ENCODE data around the gene SNURF.

DNA sequence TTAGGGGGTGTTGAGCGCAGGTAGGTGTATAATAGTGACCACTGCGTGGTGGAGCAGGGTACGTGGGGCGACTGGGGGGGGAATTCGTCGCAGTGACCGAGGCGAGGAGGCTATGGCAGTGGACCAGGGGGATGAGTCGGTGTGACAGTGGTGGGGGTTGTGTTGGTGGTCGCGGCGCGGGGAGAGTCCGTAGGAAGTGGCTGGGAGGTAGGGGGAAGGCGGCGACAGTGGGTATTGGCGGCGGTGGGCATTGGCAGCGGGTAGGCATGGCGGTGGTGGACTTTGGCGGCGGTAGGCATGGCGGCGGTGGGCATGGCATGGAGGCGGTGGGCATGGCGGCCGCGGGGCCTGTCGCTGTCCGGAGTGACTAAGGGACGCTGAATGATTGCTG, 739 bp downstream of the SNURF start:
- TF ChIP-seq, protein P1, sequence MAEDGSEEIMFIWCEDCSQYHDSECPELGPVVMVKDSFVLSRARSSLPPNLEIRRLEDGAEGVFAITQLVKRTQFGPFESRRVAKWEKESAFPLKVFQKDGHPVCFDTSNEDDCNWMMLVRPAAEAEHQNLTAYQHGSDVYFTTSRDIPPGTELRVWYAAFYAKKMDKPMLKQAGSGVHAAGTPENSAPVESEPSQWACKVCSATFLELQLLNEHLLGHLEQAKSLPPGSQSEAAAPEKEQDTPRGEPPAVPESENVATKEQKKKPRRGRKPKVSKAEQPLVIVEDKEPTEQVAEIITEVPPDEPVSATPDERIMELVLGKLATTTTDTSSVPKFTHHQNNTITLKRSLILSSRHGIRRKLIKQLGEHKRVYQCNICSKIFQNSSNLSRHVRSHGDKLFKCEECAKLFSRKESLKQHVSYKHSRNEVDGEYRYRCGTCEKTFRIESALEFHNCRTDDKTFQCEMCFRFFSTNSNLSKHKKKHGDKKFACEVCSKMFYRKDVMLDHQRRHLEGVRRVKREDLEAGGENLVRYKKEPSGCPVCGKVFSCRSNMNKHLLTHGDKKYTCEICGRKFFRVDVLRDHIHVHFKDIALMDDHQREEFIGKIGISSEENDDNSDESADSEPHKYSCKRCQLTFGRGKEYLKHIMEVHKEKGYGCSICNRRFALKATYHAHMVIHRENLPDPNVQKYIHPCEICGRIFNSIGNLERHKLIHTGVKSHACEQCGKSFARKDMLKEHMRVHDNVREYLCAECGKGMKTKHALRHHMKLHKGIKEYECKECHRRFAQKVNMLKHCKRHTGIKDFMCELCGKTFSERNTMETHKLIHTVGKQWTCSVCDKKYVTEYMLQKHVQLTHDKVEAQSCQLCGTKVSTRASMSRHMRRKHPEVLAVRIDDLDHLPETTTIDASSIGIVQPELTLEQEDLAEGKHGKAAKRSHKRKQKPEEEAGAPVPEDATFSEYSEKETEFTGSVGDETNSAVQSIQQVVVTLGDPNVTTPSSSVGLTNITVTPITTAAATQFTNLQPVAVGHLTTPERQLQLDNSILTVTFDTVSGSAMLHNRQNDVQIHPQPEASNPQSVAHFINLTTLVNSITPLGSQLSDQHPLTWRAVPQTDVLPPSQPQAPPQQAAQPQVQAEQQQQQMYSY (CRISPR knock-in tag; IDR thresholded peaks at IDR 0.05) = no peak
- TF ChIP-seq, protein P2, sequence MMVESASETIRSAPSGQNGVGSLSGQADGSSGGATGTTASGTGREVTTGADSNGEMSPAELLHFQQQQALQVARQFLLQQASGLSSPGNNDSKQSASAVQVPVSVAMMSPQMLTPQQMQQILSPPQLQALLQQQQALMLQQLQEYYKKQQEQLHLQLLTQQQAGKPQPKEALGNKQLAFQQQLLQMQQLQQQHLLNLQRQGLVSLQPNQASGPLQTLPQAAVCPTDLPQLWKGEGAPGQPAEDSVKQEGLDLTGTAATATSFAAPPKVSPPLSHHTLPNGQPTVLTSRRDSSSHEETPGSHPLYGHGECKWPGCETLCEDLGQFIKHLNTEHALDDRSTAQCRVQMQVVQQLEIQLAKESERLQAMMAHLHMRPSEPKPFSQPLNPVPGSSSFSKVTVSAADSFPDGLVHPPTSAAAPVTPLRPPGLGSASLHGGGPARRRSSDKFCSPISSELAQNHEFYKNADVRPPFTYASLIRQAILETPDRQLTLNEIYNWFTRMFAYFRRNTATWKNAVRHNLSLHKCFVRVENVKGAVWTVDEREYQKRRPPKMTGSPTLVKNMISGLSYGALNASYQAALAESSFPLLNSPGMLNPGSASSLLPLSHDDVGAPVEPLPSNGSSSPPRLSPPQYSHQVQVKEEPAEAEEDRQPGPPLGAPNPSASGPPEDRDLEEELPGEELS (CRISPR knock-in tag; IDR thresholded peaks at IDR 0.05) = no peak
- no peak for TF ChIP-seq ESRRA (CRISPR knock-in tag; IDR thresholded peaks at IDR 0.05; ENCODE audit: borderline replicate concordance)
- TF ChIP-seq ZNF138 (CRISPR knock-in tag; conservative IDR thresholded peaks at IDR 0.05) = no peak
- TF ChIP-seq ZNF121 (CRISPR knock-in tag; IDR thresholded peaks at IDR 0.05) = no peak

Measured in WTC11 (cell line).